Forelimb muscle (tissue), 1 donor: Measurements from ENCODE around the gene COL5A1. TPM values are rescaled to one million over a fixed set of nuclear protein-coding genes. Genes with fewer than 3 reads are reported as not detected.

Experiments used
- DNase-seq: peaks from one replicate; pipeline ENCODE4 v3.0.0-alpha.2; 2013; ENCODE audit warnings: low read depth
- polyA plus RNA-seq: library from polyadenylated mRNA; unstranded; fragments of 120-200 nt; gene quantifications from one replicate; pipeline ENCODE4 v1.2.1, GENCODE V29; 2013; ENCODE audit not compliant: insufficient read length

The COL5A1 gene
- polyA plus RNA-seq, 1 donor, result 425 TPM

DNA sequence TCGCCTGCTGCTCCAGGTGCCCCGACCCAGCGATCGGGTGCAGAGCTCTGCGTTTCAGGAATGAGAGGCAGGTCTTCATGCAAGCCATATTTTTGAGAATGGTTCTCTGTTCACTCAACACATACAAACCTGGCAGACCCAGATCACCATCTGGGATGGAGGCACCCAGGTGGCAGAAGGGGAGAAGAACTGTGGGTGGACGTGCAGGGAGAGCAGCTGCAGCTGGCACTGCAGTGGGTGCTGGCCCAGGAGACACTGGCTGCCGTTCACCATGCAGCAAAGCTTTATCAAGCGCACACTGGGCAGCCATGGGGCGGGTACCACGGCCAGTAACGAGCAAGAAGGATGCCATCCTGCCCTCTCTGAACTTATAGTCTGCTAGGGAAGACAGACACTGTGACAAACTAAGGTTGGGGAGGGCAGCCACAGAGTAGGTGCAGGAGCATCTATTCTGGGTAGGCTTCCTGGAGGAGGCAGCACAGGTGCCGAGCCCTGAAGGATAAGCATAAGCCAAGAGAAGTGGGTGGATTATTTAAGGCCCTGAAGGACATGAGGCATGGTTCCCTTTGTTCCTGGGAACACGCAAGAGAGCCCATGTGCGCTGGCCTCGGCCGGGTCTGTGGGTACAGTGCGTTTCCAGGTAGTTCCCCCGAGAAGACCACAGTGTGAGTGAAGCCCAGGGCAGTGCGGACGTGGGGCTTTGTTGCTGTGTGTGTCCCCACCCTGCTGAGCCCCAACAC is 192.8 kb downstream of the COL5A1 start:
- no peak for DNase-seq

DNA sequence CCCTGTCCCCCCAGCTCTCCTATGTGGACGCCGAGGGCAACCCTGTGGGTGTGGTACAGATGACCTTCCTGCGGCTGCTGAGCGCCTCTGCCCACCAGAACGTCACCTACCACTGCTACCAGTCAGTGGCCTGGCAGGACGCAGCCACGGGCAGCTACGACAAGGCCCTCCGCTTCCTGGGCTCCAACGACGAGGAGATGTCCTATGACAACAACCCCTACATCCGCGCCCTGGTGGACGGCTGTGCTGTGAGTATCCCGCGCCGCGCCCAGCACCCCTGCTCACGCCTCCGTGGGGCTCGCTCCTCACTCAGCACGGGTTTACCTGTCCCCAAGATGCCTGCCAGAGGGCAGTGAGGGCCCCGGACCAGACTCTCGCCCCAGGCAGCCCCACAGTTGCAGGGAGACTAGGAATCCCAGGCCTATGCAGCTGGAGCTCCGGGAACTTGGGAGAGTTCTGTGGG is 193.4 kb downstream of the COL5A1 start:
- DNase-seq, result no peak

DNA sequence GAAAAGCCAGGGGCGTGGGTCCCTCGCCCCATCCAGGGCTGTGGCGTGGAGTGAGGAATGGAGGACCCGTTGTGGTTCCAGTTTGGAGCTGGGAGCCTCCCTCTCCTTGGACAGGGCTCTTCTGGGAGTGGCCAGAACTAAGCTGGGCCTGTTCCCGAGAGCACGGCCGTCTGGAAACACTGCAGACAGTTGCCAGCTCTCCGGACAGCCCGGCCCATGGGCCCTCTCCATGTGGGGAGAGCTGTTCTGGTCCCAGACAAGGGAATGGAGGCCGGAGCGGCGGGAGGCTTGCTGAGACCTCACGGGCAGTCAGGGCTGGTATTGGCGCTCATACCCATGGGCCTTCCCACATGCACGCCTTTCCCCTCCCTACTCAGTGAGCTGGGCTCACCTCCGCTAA is 193.8 kb downstream of the COL5A1 start:
- DNase-seq, result no peak

DNA sequence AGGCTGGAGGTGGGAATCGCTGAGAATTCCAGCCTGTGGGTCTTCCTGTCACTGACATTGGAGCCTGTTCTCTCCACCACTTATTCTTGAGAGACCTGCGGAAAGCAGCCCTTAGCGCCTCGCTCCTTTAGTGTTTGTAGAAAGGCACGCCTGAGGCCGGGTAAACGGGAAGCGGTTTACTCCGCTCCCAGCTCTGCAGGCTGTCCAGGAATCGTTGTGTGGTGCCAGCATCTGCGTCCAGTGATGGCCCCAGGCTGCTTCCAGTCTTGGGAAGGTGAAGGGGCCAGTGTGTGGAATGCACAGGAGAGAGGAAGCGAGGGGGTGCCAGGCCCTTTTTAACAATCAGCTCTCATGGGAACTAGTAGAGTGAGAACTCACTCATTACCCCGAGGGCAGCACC is 194.4 kb downstream of the COL5A1 start:
- no peak for DNase-seq

DNA sequence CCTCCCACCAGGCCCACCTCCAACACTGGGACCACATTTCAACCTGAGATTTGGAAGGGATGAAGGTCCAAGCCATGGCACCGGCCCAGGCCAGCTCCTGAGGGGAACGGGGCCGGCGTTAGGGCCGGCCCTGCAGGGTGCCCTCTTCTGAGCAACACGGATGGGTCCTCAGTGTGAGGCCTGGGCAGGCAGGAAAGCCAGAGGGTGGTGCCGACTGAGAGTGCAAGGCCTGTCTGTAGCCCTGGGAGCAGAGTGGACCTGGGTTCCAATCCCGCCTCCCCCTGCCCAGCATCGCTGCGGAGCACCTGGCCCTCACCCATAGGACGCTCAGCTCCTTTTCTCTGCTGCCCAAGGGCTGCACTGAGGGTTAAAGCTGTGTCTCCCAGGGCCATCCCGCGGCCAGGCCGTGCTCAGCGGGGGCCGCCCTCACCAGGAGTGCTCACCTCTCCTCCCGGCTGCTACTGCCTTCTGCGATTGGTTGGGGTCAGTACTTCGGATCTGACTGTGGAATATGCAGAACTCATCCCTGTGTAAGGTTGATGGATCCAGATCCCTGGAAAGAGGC is 194.9 kb downstream of the COL5A1 start:
- no peak for DNase-seq

DNA sequence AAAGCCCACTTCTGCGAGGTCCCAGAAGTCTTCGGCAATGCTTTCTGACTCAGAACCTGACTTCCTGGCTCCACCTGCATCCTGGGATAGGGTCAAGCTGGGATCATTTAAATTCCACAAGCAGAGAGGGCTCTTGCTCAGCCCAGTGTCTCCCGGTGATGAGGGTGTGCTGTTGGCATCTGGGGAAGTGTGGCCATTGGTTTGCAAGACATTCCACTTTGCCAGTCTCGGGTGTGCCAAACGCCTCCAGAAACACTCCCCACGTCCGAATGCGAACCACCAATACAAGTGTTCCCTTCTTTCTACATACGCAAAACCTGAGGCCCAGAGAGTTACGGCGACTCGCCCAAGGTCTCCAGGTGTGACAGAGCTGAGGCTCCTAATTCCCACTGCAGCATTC is 195.9 kb downstream of the COL5A1 start:
- DNase-seq, result no peak

DNA sequence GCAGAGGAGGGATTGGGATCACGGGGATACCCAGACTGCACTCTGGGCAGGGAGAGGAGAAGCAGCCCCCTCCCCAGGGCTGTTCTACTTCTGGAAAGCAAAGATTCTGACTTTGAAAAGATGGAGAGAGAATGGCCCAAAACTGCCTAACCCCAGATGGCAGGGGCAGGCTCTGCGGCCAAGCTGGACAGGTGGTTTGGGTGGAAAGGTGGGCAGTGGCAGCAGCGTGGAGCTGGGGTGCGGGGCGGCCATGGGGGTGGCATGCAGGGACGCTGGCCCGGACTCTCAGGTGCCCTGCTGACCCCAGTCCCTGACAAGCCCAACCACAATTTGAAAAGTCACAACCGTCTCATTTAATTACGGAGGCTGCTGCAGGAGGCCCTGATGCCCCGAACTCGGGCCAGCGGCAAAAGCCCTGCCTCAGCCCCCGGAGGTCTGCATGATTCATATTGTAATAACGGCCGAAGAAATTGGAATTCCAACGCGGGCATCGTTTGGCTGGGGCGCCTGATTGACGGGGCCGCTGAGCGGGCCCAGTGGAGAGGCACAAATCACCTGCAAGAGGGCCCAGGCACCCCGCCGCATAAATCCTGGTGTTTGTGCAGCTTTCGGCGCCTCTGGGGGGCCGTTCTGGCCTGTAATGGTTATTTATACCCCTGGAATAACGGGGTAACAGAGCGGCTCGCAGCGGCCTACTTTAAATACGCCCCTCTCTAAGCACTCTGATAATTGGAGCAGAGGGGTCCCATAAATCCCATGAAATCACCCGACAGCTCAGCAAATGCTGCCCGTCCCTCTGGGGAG is 197.2 kb downstream of the COL5A1 start:
- no peak for DNase-seq

DNA sequence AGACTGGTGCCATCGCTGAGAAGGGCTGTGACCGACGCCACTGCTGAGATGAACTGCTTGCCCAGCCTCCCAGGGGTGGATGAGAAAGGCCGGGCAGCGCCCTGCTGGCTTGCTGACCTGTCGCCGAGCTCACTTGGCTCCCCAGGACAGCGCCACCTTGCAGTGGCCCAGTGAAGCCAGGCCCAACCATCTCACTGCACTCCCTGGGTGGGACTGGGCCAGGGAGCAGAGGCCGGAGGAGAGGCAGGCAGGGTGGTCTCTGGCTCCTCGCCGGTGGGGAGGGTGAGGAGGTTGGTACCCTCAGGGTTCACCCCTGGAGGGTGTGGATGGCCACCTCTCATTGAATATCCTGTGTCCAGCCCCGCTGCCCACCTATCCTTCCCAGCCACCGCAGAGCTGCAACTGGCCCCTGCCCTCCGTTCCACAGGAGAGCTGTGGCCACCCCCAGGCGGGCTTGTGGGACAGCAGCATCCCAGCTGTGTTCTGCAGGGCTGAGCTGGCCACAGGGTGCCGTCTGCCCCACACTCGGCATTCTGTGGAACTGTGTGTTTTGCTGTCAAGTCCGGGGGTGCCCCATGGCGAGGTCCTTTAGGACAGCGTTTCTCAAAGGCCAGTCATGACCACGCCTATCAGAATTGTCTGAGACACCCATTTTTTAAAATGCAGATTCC is 198.0 kb downstream of the COL5A1 start:
- no peak for DNase-seq

DNA sequence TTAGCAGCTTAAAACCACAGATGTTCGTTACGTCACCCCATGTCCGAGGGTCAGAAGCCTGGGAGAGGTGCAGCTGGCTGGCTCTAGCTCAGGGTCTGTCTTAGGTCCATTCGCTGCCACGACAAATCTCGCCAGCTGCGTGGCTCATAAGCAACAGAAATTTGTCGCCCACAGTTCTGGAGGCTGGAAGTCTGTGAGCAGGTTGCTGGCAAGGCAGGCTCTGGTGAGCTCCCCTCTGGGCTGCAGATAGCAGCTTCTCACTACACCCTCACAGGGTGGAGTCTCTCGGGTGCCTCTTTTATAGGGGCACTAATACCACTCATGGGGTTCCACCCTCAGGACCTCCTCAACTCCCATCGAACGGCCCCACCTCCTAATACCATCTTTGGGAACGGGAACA is 198.9 kb downstream of the COL5A1 start:
- DNase-seq, result no peak

DNA sequence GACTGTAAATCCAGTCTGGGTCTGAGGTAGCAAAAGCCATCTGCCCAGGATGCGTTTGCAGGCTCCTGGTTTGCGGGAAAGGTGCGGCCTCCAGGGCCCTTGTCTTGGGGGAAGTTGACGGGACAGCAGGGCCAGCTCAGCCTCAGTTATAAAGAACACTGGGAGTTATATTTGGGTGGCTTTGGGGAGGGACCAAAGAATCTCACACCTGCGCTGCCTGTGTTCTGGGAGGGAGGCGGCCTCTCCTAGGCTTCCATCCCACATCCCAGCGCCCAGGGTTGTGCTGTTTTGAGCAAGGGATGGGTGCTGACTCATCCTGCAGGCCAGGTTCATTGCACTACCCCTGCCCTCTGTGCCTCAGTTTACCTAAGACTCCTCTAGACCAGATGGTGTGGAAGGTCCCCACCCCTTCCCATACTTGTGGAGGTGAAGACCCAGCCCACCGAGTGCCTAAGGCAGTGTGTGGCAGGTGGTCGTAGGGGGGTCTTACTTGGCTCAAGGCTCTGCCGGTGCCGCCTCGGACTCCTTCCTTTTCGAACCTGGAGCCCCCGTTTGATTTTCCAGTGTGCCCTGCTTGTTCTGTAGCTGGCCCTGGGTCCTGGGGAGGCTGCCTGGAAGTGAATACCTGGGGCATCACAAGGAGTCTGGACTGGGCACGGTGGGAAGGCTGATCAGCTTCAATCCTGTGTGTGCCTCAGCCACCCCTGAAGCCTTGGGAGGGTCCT is 199.7 kb downstream of the COL5A1 start:
- no peak for DNase-seq

DNA sequence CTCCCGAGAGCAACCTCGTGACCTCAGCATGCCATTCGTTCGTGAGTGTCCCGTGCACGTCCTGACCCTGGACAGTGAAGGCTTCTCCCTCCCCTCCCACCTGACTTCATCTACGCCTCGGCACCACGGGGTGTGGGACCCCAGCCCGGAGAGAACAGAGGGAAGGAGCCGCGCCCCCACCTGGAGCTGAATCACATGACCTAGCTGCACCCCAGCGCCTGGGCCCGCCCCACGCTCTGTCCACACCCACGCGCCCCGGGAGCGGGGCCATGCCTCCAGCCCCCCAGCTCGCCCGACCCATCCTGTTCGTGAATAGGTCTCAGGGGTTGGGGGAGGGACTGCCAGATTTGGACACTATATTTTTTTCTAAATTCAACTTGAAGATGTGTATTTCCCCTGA is 200.7 kb downstream of the COL5A1 start:
- no peak for DNase-seq

DNA sequence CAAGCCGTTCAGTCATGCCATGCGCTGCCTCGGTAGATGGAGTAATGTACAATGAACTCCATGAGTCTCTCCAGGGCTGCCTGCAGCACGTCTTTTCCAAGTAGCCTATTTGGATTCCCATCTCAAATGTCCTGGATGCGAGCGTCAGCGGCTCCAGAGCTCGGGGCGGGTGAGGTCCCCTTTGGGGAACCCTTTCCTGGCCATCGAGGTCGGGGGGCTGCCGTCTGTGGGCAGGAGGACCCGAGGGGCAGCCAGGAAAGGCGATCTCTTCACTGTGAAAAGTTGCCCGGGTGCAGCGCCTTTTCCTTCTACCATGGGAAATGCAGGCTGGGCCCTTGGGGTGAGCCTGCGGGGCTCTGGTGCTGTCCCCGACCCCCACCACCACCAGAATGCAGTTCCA is 202.1 kb downstream of the COL5A1 start:
- no peak for DNase-seq

DNA sequence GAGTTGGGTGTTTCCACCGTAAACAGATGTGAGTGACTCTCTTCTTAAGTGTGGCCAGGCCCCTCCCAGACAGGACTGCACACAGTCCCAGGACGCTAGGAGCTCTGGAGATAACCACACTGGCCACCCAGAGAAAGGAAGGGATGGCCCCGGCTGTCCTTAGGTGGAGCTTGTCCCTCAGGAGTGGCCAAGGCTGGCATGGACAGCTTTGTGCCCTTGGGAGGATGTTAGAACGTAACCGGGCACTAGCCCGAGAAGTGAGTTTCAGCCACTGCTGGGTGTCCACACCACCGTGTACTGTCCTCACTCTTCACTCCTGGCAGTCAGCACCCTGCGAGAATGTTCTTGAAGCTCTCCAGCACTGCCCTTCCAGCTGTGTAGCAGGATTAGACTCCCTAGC is 203.2 kb downstream of the COL5A1 start:
- no peak for DNase-seq

DNA sequence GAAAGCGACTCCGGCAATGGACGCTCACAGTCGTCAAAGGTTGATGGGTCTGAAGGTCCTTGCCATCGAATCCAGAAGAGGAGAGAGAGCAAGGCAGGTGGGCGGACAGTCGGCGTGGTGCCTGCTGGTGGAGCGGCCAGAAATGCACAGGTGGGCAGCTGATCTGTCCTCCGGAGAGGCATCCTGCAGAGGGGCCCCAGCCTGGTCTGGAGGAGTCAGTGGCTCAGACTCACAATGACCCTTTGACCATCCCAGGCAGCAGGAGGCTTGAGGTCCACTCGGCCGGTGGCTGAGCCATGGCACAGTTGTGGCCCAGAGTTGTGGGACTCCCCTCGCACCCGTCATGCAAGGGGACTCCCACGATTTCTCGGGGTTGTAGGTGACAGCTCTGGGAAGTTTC is 204.6 kb downstream of the COL5A1 start:
- no peak for DNase-seq

DNA sequence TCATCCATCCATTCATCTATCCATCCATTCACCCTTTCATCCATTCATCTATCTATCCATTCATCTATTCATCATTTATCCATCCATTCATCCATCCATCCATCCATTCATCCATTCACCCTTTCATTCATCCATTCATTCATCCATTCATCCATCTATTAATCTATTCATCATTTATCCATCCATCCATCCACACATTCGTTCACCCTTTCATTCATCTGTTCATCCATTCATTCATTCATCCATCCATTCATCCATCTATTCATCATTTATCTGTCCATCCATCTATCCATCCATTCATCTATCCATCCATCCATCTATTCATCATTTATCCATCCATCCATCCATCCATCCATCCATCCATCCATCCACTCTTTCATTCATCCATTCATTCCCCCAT is 205.1 kb downstream of the COL5A1 start:
- no peak for DNase-seq

DNA sequence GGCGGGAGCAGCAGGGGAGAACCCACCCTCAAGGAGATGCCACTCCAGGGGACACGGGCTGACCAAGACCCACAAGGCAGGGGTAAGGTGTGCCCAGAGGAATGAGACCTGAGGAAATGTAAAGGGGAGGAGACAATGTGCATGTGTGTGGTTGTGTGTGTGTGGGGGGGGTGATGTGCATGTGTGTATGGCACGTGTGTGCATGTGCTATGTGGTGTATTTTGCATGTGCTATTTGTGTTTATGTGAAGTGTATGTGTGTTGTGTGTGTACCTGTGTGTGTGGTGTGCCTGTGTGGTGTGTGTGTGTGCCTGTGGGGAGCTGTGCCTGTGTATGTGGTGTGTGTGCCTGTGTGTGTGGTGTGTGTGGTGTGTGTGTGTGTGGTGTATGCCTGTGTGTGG is 205.5 kb downstream of the COL5A1 start:
- no peak for DNase-seq

DNA sequence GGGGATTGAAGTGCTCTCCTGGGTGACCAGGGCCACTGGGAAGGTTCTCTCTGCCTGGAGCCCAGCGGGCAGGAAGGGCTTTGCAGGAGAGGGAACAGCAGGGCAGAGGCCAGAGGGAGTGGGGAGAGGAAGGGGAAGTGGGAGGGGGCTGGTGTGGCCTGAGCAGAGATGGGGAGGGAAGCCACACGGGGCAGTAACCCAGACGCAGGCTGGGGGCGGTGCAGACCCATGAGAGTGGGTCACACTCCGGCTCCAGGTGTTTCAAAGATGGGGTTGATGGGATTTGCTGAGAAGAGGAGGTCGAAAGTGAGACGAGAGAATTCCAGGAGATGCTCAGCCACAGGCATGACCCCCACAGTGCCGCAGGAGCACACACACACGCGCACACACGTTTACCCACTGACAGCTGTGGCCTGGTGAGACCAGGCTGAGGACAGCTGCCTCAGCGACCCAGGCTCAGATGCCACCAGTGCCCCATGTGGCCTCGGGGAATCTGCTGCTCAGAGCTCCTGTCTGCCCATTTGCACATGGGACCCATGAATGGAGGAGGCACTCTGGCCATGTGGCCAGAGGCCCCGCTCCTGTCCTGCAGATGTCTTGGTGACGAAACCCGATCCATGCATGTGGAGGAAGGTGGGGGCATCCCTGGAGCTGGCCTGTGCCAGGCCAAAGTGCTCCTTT is 206.3 kb downstream of the COL5A1 start:
- DNase-seq, result no peak

DNA sequence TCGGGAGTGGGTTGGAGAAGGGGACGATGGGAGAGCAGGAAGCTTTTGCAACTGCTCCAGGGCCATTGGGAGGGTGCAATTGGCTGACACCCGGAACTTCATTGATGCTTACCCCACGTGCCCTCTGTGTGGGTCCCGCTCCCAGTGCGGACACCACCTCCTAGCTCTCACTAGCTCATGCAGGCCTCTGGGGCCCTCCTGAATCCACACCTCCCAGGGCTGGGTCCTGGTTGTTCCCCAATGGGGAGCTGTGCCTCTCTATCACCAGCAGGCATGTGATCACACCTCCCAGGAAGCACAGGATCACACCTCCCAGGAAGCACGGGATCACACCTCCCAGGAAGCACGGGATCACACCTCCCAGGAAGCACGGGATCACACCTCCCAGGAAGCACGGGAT is 206.9 kb downstream of the COL5A1 start:
- no peak for DNase-seq

DNA sequence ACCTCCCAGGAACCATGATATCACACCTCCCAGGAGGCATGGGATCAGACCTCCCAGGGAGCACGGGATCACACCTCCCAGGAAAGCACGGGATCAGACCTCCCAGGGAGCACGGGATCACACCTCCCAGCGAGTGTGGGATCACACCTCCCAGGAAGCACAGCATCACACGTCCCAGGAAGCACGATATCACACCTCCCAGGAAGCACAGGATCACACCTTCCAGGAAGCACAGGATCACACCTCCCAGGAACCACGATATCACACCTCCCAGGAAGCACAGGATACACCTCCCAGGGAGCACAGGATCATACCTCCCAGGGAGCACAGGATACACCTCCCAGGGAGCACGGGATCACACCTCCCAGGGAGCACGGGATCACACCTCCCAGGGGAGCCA is 209.0 kb downstream of the COL5A1 start:
- DNase-seq, result no peak

DNA sequence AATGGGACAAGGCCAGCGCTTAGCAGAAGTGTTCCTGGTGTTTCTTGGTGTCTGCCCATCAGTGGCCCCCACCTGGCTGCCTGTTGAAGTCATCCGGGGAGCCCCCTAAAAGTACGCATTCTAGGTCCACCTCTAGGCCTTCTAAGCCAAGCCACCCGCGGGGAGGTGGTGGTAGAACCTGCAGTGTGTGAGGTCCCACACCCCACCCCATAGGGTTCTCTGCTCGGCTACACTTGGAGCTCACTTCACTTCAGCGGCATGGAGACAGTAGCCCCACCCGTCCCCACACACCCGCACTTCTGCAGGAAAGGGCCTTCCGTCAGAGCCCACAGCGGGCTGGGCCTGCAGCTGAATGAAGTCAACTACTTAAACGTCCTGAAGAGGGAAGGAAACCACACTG is 209.4 kb downstream of the COL5A1 start:
- no peak for DNase-seq
